CD14-positive monocyte (primary cell): ENCODE results near the gene ALDH4A1. TPM values are rescaled to one million over a fixed set of nuclear protein-coding genes. Genes with fewer than 3 reads are reported as not detected.
A peak's percentile ranks its signal among the peaks of the same experiment; 100 is the strongest.

Experiments
- DNase-seq, 3 donors: peaks; one replicate each; pipeline ENCODE4 v3.0.0-alpha.2; 2011 to 2022
- H2AFZ ChIP-seq: 2 replicates; pipeline ENCODE4 v1.6.0; 2012; ENCODE audit warnings: mild to moderate bottlenecking, low read depth, low read length, inconsistent platforms; ENCODE audit not compliant: insufficient read depth, poor library complexity, severe bottlenecking
- H3K27ac ChIP-seq, 2 donors: 1 replicate in 1 of 2; 2 replicates in 1 of 2; pipeline ENCODE4 v1.5.1; 2012 to 2013; ENCODE audit warnings: low read length in 2 of 2, control low read depth in 1 of 2, inconsistent platforms in 1 of 2, low read depth in 1 of 2, mild to moderate bottlenecking in 1 of 2
- H3K27me3 ChIP-seq, 2 donors: one replicate each; pipeline versions ENCODE4 v1.6.0 to v1.6.1; 2011 to 2013; ENCODE audit warnings: low read length in 2 of 2; ENCODE audit not compliant: control insufficient read depth in 2 of 2, insufficient read depth in 2 of 2
- H3K36me3 ChIP-seq, 2 donors: replicated peaks in 1 of 2; 1 replicate in 1 of 2; 2 replicates in 1 of 2; pipeline versions ENCODE4 v1.5.1 to v1.6.1; 2012 to 2013; ENCODE audit warnings: low read length in 2 of 2, control low read depth in 1 of 2, inconsistent platforms in 1 of 2, mild to moderate bottlenecking in 1 of 2; ENCODE audit not compliant: insufficient read depth in 2 of 2, control insufficient read depth in 1 of 2
- H3K4me1 ChIP-seq, 2 donors: 1 replicate in 1 of 2; 2 replicates in 1 of 2; pipeline versions ENCODE4 v1.5.1 to v1.6.1; 2012 to 2013; ENCODE audit warnings: low read length in 2 of 2, control low read depth in 1 of 2, inconsistent platforms in 1 of 2, mild to moderate bottlenecking in 1 of 2, moderate library complexity in 1 of 2; ENCODE audit not compliant: insufficient read depth in 2 of 2, control insufficient read depth in 1 of 2
- H3K4me2 ChIP-seq: replicated peaks from 2 replicates; pipeline ENCODE3; 2012; ENCODE audit warnings: low read length, moderate library complexity, mild to moderate bottlenecking; ENCODE audit not compliant: poor library complexity, severe bottlenecking; ENCODE audit errors: extremely low read depth
- H3K4me3 ChIP-seq, 3 experiments: fragments of 200-600 bp in 1 of 3; sonication (generic) in 1 of 3; replicated peaks in 1 of 3; 1 replicate in 2 of 3; 2 replicates in 1 of 3; pipeline ENCODE4 v1.5.1; 2011 to 2013; ENCODE audit warnings: low read length in 3 of 3, mild to moderate bottlenecking in 3 of 3, control low read depth in 2 of 3, low read depth in 2 of 3, inconsistent platforms in 1 of 3, moderate library complexity in 1 of 3
- H3K79me2 ChIP-seq: 2 replicates; pipeline ENCODE4 v1.6.0; 2012; ENCODE audit warnings: mild to moderate bottlenecking, control low read depth, inconsistent platforms, low read length, moderate library complexity; ENCODE audit not compliant: insufficient read depth
- H3K9ac ChIP-seq: 2 replicates; pipeline ENCODE4 v1.6.0; 2017; ENCODE audit warnings: low read length, mild to moderate bottlenecking; ENCODE audit not compliant: insufficient read depth, poor library complexity, severe bottlenecking
- H3K9me3 ChIP-seq, 2 donors: replicated peaks in 1 of 2; 1 replicate in 1 of 2; 2 replicates in 1 of 2; pipeline versions ENCODE4 v1.5.1 to v1.6.1; 2012 to 2013; ENCODE audit warnings: low read length in 2 of 2, control low read depth in 1 of 2; ENCODE audit not compliant: control insufficient read depth in 1 of 2, insufficient read depth in 1 of 2
- H4K20me1 ChIP-seq: 2 replicates; pipeline ENCODE4 v1.6.0; 2012; ENCODE audit warnings: mild to moderate bottlenecking, low read length, control low read depth, moderate library complexity; ENCODE audit not compliant: insufficient read depth
- H3K27ac Mint-ChIP-seq, 7 donors: one replicate each; pipeline ENCODE4 v1.8.0; 2020; ENCODE audit warnings: mild to moderate bottlenecking in 7 of 7, mixed read lengths in 7 of 7, moderate library complexity in 6 of 7, inconsistent platforms in 2 of 7
- H3K27me3 Mint-ChIP-seq, 3 donors: one replicate each; pipeline ENCODE4 v1.8.0; 2021 to 2022; ENCODE audit warnings: low read depth in 3 of 3, mild to moderate bottlenecking in 3 of 3, mixed read lengths in 3 of 3, moderate library complexity in 3 of 3, inconsistent platforms in 1 of 3
- H3K36me3 Mint-ChIP-seq, 2 donors: one replicate each; pipeline ENCODE4 v1.8.0; 2020; ENCODE audit warnings: mixed read lengths in 2 of 2, inconsistent platforms in 1 of 2, mild to moderate bottlenecking in 1 of 2
- H3K4me1 Mint-ChIP-seq: one replicate; pipeline ENCODE4 v1.8.0; 2020; ENCODE audit warnings: mild to moderate bottlenecking, mixed read lengths
- H3K4me3 Mint-ChIP-seq, 2 donors: one replicate each; pipeline ENCODE4 v1.8.0; 2020; ENCODE audit warnings: mild to moderate bottlenecking in 2 of 2, mixed read lengths in 2 of 2, moderate library complexity in 1 of 2
- H3K9me3 Mint-ChIP-seq, 7 donors: one replicate each; pipeline ENCODE4 v1.8.0; 2020 to 2022; ENCODE audit warnings: mixed read lengths in 7 of 7, mild to moderate bottlenecking in 6 of 7, moderate library complexity in 6 of 7, inconsistent platforms in 2 of 7
- WGBS: methylation state at CpG from one replicate; pipeline ENCODE4 v1.1.5; 2013; ENCODE audit warnings: missing lambda C conversion rate; ENCODE audit not compliant: insufficient coverage; 5-methylcytosine and 5-hydroxymethylcytosine counted together
- intact Hi-C, 2 donors: fragments of 100-400 bp; cut with micrococcal nuclease; formaldehyde crosslinking; loops; one replicate each; pipeline versions ENCODE4 v1.15.0 to v1.15.1; 2023
- polyA plus RNA-seq, 3 donors: library from polyadenylated mRNA; depleted of rRNA in 1 of 3; unstranded in 2 of 3; stranded (reverse) in 1 of 3; fragments of 300-500 nt in 2 of 3; fragments of >200 nt in 1 of 3; fragmentation: Illumina TruSeq in 2 of 3; gene quantifications; 1 replicate in 2 of 3; 2 replicates in 1 of 3; pipeline ENCODE4 v1.2.3, GENCODE V29; 2012 to 2021
- TF ChIP-seq, protein P1 (sequence below): fragments of 200-600 bp; IDR thresholded peaks from one replicate; pipeline ENCODE4 v1.8.0; 2022; ENCODE audit warnings: antibody characterized with exemption, mild to moderate bottlenecking

The ALDH4A1 gene
- polyA plus RNA-seq, 3 donors, result 4.8 to 7.8 (median 6.1) TPM

GRCh38 chr1:18945401-18945849 lies 43.1 kb upstream of the ALDH4A1 start:
- Histone ChIP-seq H3K9ac (peak overlapping the region; percentile 4), H3K27ac (no peak overlapping the region), H3K4me2 (no peak overlapping the region), H3K27me3 (peaks cover 0 to 5% of the 10 kb centered on the region in 2 donors), H3K9me3 (no peaks in the 10 kb centered on the region), H4K20me1 (peaks cover 81% of the 10 kb centered on the region), H3K36me3 (no peaks in the 10 kb centered on the region), H3K4me3 (no peak overlapping the region), H3K4me1 (peaks cover 38 to 56% of the 10 kb centered on the region in 2 donors), H2AFZ (no peak overlapping the region), H3K79me2 (peaks cover 58% of the 10 kb centered on the region)
- H3K9me3 Mint-ChIP-seq, result no peaks in the 10 kb centered on the region
- TF ChIP-seq, protein P1, sequence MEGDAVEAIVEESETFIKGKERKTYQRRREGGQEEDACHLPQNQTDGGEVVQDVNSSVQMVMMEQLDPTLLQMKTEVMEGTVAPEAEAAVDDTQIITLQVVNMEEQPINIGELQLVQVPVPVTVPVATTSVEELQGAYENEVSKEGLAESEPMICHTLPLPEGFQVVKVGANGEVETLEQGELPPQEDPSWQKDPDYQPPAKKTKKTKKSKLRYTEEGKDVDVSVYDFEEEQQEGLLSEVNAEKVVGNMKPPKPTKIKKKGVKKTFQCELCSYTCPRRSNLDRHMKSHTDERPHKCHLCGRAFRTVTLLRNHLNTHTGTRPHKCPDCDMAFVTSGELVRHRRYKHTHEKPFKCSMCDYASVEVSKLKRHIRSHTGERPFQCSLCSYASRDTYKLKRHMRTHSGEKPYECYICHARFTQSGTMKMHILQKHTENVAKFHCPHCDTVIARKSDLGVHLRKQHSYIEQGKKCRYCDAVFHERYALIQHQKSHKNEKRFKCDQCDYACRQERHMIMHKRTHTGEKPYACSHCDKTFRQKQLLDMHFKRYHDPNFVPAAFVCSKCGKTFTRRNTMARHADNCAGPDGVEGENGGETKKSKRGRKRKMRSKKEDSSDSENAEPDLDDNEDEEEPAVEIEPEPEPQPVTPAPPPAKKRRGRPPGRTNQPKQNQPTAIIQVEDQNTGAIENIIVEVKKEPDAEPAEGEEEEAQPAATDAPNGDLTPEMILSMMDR, result no peak
- no peak for DNase-seq
- H3K27me3 Mint-ChIP-seq, result peaks cover 2 to 7% (median 4%) of the 10 kb centered on the region in 3 donors
- H3K36me3 Mint-ChIP-seq, result peaks cover 8 to 10% of the 10 kb centered on the region in 2 donors
- no peak overlapping the region for H3K4me3 Mint-ChIP-seq
- intact Hi-C loops, result no loop called here
- H3K27ac Mint-ChIP-seq, result peak overlapping the region in 1 of 7 donors; percentile 81
- 72% methylated on average over 12 of the region's 14 CpGs for WGBS
- peaks cover 70% of the 10 kb centered on the region for H3K4me1 Mint-ChIP-seq

DNA sequence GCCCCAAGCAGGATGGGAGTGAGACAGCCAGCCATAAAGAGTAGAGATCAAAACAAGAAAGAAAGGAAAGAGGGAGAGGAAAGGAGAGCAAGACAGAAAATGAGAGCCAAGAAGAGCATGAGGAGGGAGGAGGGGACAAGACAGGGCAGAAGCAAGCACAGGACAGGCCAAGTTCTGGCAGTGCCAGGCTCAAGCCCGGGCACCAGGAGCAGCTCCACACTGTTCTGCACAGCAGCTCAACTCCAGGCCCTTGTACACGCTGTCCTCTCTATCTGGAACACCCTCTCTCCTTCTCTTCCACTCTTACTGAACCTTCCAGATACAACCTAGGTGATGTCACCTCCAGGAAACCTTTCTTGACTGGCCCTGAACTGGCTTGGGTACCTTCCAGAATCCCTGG lies 42.5 kb upstream of the ALDH4A1 start:
- H3K4me3 ChIP-seq, result no peak overlapping the region
- H3K27ac ChIP-seq, result no peak overlapping the region
- no peak for DNase-seq
- Mint-ChIP-seq H3K4me3 (no peak overlapping the region), H3K27me3 (peaks cover 2 to 7% (median 4%) of the 10 kb centered on the region in 3 donors), H3K36me3 (peaks cover 8 to 10% of the 10 kb centered on the region in 2 donors), H3K9me3 (no peaks in the 10 kb centered on the region), H3K4me1 (peaks cover 64% of the 10 kb centered on the region), H3K27ac (peak overlapping the region in 2 of 7 donors; percentile 26 to 65)
- H3K36me3 ChIP-seq, result no peaks in the 10 kb centered on the region
- TF ChIP-seq, protein P1, result no peak
- no peak overlapping the region for H2AFZ ChIP-seq
- peaks cover 52% of the 10 kb centered on the region for H3K79me2 ChIP-seq
- no peaks in the 10 kb centered on the region for H3K9me3 ChIP-seq
- peaks cover 88% of the 10 kb centered on the region for H4K20me1 ChIP-seq
- intact Hi-C loops, result no loop called here
- H3K9ac ChIP-seq, result peak overlapping the region; percentile 4
- WGBS, result 100% methylated on average over 2 of the region's 2 CpGs
- H3K4me2 ChIP-seq, result no peak overlapping the region
- peaks cover 32 to 50% of the 10 kb centered on the region in 2 donors for H3K4me1 ChIP-seq
- H3K27me3 ChIP-seq, result peaks cover 0 to 5% of the 10 kb centered on the region in 2 donors
